OCI-LY7 (cell line): Measurements from ENCODE around the gene STIL.

Experiments used
- EZH2phosphoT487 ChIP-seq: fragments of 200-600 bp; sonication (generic); IDR thresholded peaks from 2 replicates; pipeline ENCODE4 v1.6.1; 2018; ENCODE audit warnings: low read depth, borderline replicate concordance, mild to moderate bottlenecking, mixed run types, antibody characterized with exemption, low read length, moderate library complexity, mixed read lengths
- TF ChIP-seq, protein P1 (sequence below): fragments of 200-600 bp; sonication (generic); conservative IDR thresholded peaks from 2 replicates; pipeline ENCODE4 v1.5.1; 2014; ENCODE audit warnings: mild to moderate bottlenecking, antibody characterized with exemption, low read length, moderate library complexity, mixed read lengths

DNA sequence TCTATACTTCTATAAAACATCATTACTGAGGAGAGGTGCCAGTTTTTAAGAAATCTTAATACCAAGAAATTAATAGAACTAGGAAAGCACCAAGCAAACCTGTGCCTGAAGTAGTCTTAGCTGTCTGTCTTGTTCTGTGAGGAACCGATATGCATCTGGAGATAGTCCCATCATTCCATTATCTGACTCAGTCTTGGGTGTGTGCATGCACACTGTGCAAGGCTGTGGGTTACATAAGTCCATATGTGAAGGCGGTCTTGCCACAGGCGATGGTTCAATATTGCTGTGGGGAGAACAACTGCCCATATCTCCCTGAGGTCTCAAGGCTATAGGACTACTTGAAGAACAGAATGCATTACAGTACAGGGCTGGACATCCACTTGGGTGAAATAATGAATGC lies 33.8 kb downstream of the STIL start:
- TF ChIP-seq, protein P1, sequence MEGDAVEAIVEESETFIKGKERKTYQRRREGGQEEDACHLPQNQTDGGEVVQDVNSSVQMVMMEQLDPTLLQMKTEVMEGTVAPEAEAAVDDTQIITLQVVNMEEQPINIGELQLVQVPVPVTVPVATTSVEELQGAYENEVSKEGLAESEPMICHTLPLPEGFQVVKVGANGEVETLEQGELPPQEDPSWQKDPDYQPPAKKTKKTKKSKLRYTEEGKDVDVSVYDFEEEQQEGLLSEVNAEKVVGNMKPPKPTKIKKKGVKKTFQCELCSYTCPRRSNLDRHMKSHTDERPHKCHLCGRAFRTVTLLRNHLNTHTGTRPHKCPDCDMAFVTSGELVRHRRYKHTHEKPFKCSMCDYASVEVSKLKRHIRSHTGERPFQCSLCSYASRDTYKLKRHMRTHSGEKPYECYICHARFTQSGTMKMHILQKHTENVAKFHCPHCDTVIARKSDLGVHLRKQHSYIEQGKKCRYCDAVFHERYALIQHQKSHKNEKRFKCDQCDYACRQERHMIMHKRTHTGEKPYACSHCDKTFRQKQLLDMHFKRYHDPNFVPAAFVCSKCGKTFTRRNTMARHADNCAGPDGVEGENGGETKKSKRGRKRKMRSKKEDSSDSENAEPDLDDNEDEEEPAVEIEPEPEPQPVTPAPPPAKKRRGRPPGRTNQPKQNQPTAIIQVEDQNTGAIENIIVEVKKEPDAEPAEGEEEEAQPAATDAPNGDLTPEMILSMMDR: no peak
- TF ChIP-seq EZH2phosphoT487: no peak
